Endothelial cell (in vitro differentiated cells): ENCODE measurements around the gene SPTB. TPM values are rescaled to one million over a fixed set of nuclear protein-coding genes. Genes with fewer than 3 reads are reported as not detected.

Experiments used
- DNase-seq: peaks from one replicate; pipeline ENCODE4 v3.0.0; 2021; ENCODE audit warnings: low spot score
- H3K27ac Mint-ChIP-seq: one replicate; pipeline ENCODE4 v1.8.0; 2021; ENCODE audit warnings: mixed read lengths, inconsistent platforms; ENCODE audit not compliant: unreplicated experiment
- H3K27me3 Mint-ChIP-seq: one replicate; pipeline ENCODE4 v1.8.0; 2021; ENCODE audit warnings: mild to moderate bottlenecking, moderate library complexity, mixed read lengths, inconsistent platforms; ENCODE audit not compliant: unreplicated experiment
- H3K36me3 Mint-ChIP-seq: one replicate; pipeline ENCODE4 v1.8.0; 2021; ENCODE audit warnings: mild to moderate bottlenecking, low read depth, mixed read lengths, inconsistent platforms; ENCODE audit not compliant: unreplicated experiment
- H3K4me1 Mint-ChIP-seq: one replicate; pipeline ENCODE4 v1.8.0; 2021; ENCODE audit warnings: mild to moderate bottlenecking, mixed read lengths, inconsistent platforms; ENCODE audit not compliant: unreplicated experiment
- H3K4me3 Mint-ChIP-seq: one replicate; pipeline ENCODE4 v1.8.0; 2021; ENCODE audit warnings: mild to moderate bottlenecking, mixed read lengths, inconsistent platforms; ENCODE audit not compliant: unreplicated experiment
- H3K9me3 Mint-ChIP-seq: one replicate; pipeline ENCODE4 v1.8.0; 2021; ENCODE audit warnings: mixed read lengths, inconsistent platforms; ENCODE audit not compliant: unreplicated experiment
- total RNA-seq: library from RNA; stranded (reverse); fragmentation: NEBNext Ultra II Directional; extraction: Animal tissue kit (Norgen Biotek cat#: 25700); gene quantifications from one replicate; pipeline ENCODE4 v1.2.1, GENCODE V29; 2021; ENCODE audit not compliant: unreplicated experiment
- TF ChIP-seq, protein P1 (sequence below): fragments of 200-600 bp; sonication (generic); IDR thresholded peaks from one replicate; pipeline ENCODE4 v1.5.0; 2021; ENCODE audit warnings: antibody characterized with exemption; ENCODE audit not compliant: unreplicated experiment

SPTB gene
- total RNA-seq, 1 donor from 2014 or later, result 0.08 TPM

DNA sequence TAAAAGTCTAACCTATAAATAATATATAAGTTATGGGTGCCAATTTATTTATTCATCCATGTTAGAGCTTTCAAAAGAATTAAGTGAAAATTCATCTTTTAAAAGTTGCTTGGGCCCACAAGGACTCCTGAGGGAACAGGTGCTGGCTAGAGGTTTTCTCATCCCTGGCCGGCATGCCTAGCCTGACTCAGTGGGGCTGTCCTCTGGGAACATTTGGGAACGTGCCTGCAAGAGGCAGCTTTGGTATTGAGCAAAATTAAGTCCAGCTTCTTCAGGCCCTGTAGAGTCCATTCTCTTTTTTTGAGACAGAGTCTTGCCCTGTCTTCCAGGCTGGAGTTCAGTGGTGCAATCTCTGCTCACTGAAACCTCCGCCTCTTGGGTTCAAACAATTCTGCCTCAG, 44.7 kb downstream of the SPTB start:
- Mint-ChIP-seq H3K4me1 (no peaks in the 10 kb centered on the region), H3K9me3 (no peaks in the 10 kb centered on the region), H3K4me3 (no peak overlapping the region), H3K27me3 (no peaks in the 10 kb centered on the region), H3K36me3 (no peaks in the 10 kb centered on the region), H3K27ac (no peak overlapping the region)
- DNase-seq, result no peak
- TF ChIP-seq, protein P1, sequence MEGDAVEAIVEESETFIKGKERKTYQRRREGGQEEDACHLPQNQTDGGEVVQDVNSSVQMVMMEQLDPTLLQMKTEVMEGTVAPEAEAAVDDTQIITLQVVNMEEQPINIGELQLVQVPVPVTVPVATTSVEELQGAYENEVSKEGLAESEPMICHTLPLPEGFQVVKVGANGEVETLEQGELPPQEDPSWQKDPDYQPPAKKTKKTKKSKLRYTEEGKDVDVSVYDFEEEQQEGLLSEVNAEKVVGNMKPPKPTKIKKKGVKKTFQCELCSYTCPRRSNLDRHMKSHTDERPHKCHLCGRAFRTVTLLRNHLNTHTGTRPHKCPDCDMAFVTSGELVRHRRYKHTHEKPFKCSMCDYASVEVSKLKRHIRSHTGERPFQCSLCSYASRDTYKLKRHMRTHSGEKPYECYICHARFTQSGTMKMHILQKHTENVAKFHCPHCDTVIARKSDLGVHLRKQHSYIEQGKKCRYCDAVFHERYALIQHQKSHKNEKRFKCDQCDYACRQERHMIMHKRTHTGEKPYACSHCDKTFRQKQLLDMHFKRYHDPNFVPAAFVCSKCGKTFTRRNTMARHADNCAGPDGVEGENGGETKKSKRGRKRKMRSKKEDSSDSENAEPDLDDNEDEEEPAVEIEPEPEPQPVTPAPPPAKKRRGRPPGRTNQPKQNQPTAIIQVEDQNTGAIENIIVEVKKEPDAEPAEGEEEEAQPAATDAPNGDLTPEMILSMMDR, result no peak

DNA sequence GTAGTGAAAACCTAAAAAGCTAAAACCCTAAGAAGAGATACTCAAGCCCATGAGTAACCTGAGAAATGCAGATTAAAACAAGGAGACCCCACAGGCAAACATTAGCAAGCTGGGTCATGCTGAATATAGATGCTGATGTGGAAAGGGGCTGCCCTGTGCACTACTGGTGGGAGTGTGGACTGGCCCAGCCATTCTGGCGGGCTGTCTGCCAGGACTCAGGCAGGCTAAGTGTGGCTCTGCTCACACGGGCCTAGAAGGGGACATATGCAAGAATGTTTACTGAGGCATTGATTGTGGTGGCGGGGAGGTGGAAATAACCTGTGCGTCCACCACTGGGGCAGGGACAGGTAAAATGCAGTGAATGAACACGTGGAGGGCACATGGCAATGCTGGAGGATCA, 48.3 kb downstream of the SPTB start:
- Mint-ChIP-seq H3K36me3 (no peaks in the 10 kb centered on the region), H3K4me3 (no peak overlapping the region), H3K9me3 (no peaks in the 10 kb centered on the region), H3K27me3 (no peaks in the 10 kb centered on the region), H3K27ac (no peak overlapping the region), H3K4me1 (peaks cover 8% of the 10 kb centered on the region)
- no peak for DNase-seq
- TF ChIP-seq, protein P1, result no peak

DNA sequence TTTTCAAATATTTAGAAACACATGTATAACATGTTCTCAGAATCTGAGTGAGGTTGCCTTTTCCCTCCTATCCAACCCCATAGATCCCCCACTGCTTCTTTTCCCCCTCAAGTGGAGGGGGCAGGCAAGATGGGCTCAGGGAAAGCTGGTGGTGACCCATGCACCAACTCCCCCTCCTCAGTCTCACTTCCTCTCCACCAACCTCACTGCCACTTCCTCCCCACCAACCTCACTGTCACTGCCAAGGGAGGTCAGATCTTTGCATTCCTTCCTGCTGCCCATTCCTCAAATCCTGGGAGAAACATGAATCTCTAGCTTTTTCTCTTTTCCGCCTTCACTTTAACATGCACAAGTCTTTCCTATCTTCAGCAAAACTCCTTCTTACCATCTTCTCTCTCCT, 48.7 kb downstream of the SPTB start:
- H3K36me3 Mint-ChIP-seq, result no peaks in the 10 kb centered on the region
- H3K4me1 Mint-ChIP-seq, result peaks cover 12% of the 10 kb centered on the region
- no peaks in the 10 kb centered on the region for H3K27me3 Mint-ChIP-seq
- DNase-seq, result no peak
- H3K9me3 Mint-ChIP-seq, result no peaks in the 10 kb centered on the region
- H3K27ac Mint-ChIP-seq, result no peak overlapping the region
- H3K4me3 Mint-ChIP-seq, result no peak overlapping the region
- TF ChIP-seq, protein P1, result no peak

DNA sequence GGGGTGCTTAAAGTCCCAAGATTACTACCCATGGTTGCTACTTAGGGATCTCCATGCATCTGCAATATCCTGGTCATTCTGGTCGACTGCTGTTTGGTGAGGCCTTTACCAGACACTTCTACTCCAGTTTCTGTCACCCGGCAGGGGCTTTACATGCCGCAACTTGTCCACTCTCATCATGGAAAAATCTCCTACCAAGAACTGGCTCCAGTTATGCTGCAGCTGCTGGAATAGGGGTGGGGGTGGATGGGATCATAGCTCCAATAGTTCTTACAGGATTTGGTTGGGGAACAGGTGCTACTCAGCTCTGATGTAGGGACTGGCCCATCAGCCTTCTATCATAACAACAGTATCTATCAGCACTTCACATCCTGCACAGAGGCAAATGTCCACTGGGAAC, 51.6 kb downstream of the SPTB start:
- TF ChIP-seq, protein P1, result no peak
- Mint-ChIP-seq H3K4me3 (no peak overlapping the region), H3K4me1 (peaks cover 19% of the 10 kb centered on the region), H3K36me3 (no peaks in the 10 kb centered on the region), H3K27me3 (no peaks in the 10 kb centered on the region), H3K9me3 (no peaks in the 10 kb centered on the region), H3K27ac (no peak overlapping the region)
- no peak for DNase-seq

DNA sequence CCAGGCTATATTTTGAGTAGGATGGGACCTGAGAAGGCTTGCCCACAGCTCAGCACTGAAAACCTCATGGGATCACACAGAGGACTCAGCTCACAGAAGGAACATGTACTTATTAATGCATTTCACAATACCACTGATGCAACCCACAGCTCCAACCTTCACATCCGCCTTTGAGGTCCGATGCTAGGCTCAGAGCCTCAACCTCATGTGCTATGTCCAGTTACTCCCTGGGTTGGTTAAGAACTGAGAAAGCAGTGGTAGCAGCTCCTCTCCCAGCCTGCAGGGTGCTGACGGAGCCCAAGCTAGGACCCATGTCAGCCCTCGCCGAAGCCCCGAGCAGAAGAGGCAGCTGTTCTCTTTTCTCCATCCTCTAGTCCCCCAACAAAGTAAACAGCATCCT, 52.9 kb downstream of the SPTB start:
- Mint-ChIP-seq H3K27me3 (no peaks in the 10 kb centered on the region), H3K36me3 (no peaks in the 10 kb centered on the region), H3K27ac (no peak overlapping the region), H3K4me1 (peaks cover 21% of the 10 kb centered on the region), H3K4me3 (no peak overlapping the region), H3K9me3 (no peaks in the 10 kb centered on the region)
- TF ChIP-seq, protein P1, result no peak
- DNase-seq, result no peak
